HG02571 (cell line): ENCODE data around the gene MAP2K7.
"Not testable (repeated sequence)": the region's sequence is repeated elsewhere in the genome, so short reads cannot be mapped to it uniquely, and the experiment has no call there.

Source experiments
- ATAC-seq: cut with Tn5 transposase; IDR thresholded peaks from one replicate; pipeline ENCODE4 v1.9.1; 2021; ENCODE audit warnings: mild to moderate bottlenecking, moderate library complexity; ENCODE audit not compliant: unreplicated experiment

MAP2K7 gene

GRCh38 chr19:7928741-7929701 lies 25.3 kb downstream of the MAP2K7 start:
- ATAC-seq: no peak

GRCh38 chr19:7930030-7930429 lies 26.4 kb downstream of the MAP2K7 start:
- not testable (repeated sequence) for ATAC-seq

- ATAC-seq: no peak
Measured at GRCh38 chr19:7930765-7931164, 27.1 kb downstream of the MAP2K7 start.

- ATAC-seq: no peak
Measured at GRCh38 chr19:7931221-7932061, 27.8 kb downstream of the MAP2K7 start.

GRCh38 chr19:7932276-7932929 lies 28.7 kb downstream of the MAP2K7 start:
- ATAC-seq: no peak

- no peak for ATAC-seq
Measured at GRCh38 chr19:7932930-7933300, 29.2 kb downstream of the MAP2K7 start.

GRCh38 chr19:7933411-7933810 lies 29.7 kb downstream of the MAP2K7 start:
- no peak for ATAC-seq

- ATAC-seq: no peak
Measured at GRCh38 chr19:7933828-7934725, 30.4 kb downstream of the MAP2K7 start.

GRCh38 chr19:7934766-7935165 lies 31.1 kb downstream of the MAP2K7 start:
- no peak for ATAC-seq

GRCh38 chr19:7940841-7941240 lies 37.2 kb downstream of the MAP2K7 start:
- ATAC-seq: no peak

- no peak for ATAC-seq
Measured at GRCh38 chr19:7941895-7942596, 38.4 kb downstream of the MAP2K7 start.

- ATAC-seq: peak; percentile 21
Measured at GRCh38 chr19:7942981-7943443, 39.3 kb downstream of the MAP2K7 start.

- ATAC-seq: peak; percentile 96
Measured at GRCh38 chr19:7943444-7944176, 39.9 kb downstream of the MAP2K7 start, which contains the start of gene TIMM44. Gene TIMM44, minus strand, starts transcription at chr19:7943666. Its CDS starts 15 bp downstream, at chr19:7943651.

- ATAC-seq: peak; percentile 22
Measured at GRCh38 chr19:7944177-7944761, 40.6 kb downstream of the MAP2K7 start.

GRCh38 chr19:7947939-7948338 lies 44.3 kb downstream of the MAP2K7 start:
- ATAC-seq: no peak

GRCh38 chr19:7953060-7953459 lies 49.4 kb downstream of the MAP2K7 start:
- no peak for ATAC-seq

- no peak for ATAC-seq
Measured at GRCh38 chr19:7953576-7953975, 49.9 kb downstream of the MAP2K7 start.

GRCh38 chr19:7955696-7956095 lies 52.0 kb downstream of the MAP2K7 start:
- no peak for ATAC-seq
